Breast epithelium (tissue), 4 donors: ENCODE data around the gene SLC34A2. TPM values are rescaled to one million over a fixed set of nuclear protein-coding genes. Genes with fewer than 3 reads are reported as not detected.

Experiments
- DNase-seq, 2 donors: peaks; one replicate each; pipeline ENCODE4 v3.0.0-alpha.2; 2019; ENCODE audit warnings: low spot score in 2 of 2
- H3K27ac ChIP-seq, 2 donors: fragments of 200-600 bp; sonication (generic) in 1 of 2; one replicate each; pipeline ENCODE4 v1.5.1; 2016 to 2019; ENCODE audit warnings: mild to moderate bottlenecking in 1 of 2
- H3K27me3 ChIP-seq, 2 donors: fragments of 200-600 bp; sonication (generic) in 1 of 2; one replicate each; pipeline versions ENCODE4 v1.5.1 to v1.6.0; 2017 to 2019; ENCODE audit warnings: control low read depth in 1 of 2, mild to moderate bottlenecking in 1 of 2
- H3K36me3 ChIP-seq: fragments of 200-600 bp; one replicate; pipeline ENCODE4 v1.5.1; 2019
- H3K4me1 ChIP-seq, 2 donors: fragments of 200-600 bp; sonication (generic); one replicate each; pipeline ENCODE4 v1.5.1; 2016 to 2019; ENCODE audit warnings: control low read depth in 1 of 2
- H3K4me3 ChIP-seq, 3 donors: fragments of 200-600 bp; sonication (generic); 1 replicate in 2 of 3; 2 replicates in 1 of 3; pipeline ENCODE4 v1.5.1; 2016 to 2019; ENCODE audit warnings: mild to moderate bottlenecking in 3 of 3, moderate library complexity in 2 of 3
- H3K9me3 ChIP-seq, 2 donors: fragments of 200-600 bp; sonication (generic) in 1 of 2; one replicate each; pipeline ENCODE4 v1.5.1; 2016 to 2019; ENCODE audit warnings: control low read depth in 1 of 2
- CTCF ChIP-seq, 3 donors: fragments of 450-650 bp; IDR thresholded peaks; one replicate each; pipeline ENCODE4 v1.5.1; 2016 to 2017; ENCODE audit warnings: antibody characterized with exemption in 3 of 3, mild to moderate bottlenecking in 3 of 3, moderate library complexity in 3 of 3
- POLR2A ChIP-seq: fragments of 450-650 bp; IDR thresholded peaks from one replicate; pipeline ENCODE4 v1.6.1; 2016; ENCODE audit warnings: antibody characterized with exemption, mild to moderate bottlenecking, moderate library complexity
- POLR2AphosphoS5 ChIP-seq, 3 donors: sonication (generic); formaldehyde crosslinking; IDR thresholded peaks; one replicate each; pipeline ENCODE4 v1.6.1; 2017; ENCODE audit warnings: antibody characterized with exemption in 3 of 3
- intact Hi-C: fragments of 100-400 bp; cut with DNase I; formaldehyde crosslinking; loops from one replicate; pipeline ENCODE4 v1.15.1; 2023; ENCODE audit warnings: low total_unique reads
- total RNA-seq, 3 donors: library from RNA; depleted of rRNA; stranded (reverse); fragments of >200 nt; gene quantifications; one replicate each; pipeline ENCODE4 v1.1.0, GENCODE V29; 2016

The SLC34A2 gene
- total RNA-seq, 3 donors from 2014 or later: 6.9 to 7.0 TPM; not detected in 1

DNA sequence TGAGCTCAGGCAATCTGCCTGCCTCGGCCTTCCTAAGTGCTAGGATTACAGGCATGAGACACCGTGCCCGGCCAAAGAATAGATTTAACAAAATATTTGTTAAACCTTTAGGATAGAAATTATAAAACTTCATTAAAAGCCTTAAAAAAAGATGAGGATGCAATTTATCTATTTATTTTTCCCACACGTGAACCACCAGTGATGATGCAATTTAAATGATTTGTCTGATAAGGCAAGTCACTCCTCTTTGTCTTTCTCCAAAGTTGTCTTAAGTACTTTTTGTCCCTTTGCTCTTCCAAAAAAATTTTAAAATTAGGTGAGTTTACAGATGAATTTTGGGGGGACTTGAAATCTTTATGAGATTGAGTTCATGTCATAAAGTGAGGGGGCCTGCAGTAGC is 58.2 kb downstream of the SLC34A2 start:
- no peaks in the 10 kb centered on the region for H3K36me3 ChIP-seq
- H3K9me3 ChIP-seq: no peaks in the 10 kb centered on the region
- H3K27ac ChIP-seq: no peak overlapping the region
- DNase-seq: no peak
- no peak overlapping the region for H3K4me3 ChIP-seq
- TF ChIP-seq POLR2A (no peak), POLR2AphosphoS5 (IDR thresholded peaks at IDR 0.05) (no peak), CTCF (IDR thresholded peaks at IDR 0.05) (no peak)
- intact Hi-C loops: no loop called here
- H3K27me3 ChIP-seq: no peaks in the 10 kb centered on the region
- no peaks in the 10 kb centered on the region for H3K4me1 ChIP-seq

DNA sequence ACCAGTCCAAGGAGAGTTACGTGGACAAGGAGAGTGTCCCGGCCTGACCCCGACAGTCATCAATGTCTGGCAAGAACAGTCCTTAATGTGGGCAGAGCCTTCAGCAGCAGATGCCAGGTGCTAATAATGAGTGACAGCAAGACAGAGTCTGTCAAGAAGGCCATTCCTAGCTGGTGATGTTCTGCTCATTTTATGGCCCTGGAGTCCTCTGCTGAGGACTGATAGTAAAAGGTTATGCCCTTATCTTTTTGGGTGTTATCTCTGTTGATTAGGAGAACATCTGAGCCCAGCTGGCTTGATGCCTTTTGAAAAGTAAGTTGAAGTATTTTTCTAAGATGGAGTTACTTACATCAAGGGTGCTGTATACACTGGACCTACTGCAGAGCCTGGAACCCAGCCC is 67.3 kb downstream of the SLC34A2 start:
- Histone ChIP-seq H3K27me3 (no peaks in the 10 kb centered on the region), H3K36me3 (no peaks in the 10 kb centered on the region), H3K4me1 (no peaks in the 10 kb centered on the region), H3K4me3 (no peak overlapping the region), H3K9me3 (no peaks in the 10 kb centered on the region), H3K27ac (no peak overlapping the region)
- intact Hi-C loops: no loop called here
- DNase-seq: no peak
- no peak for TF ChIP-seq POLR2A
- no peak for TF ChIP-seq CTCF (IDR thresholded peaks at IDR 0.05)
- no peak for TF ChIP-seq POLR2AphosphoS5 (IDR thresholded peaks at IDR 0.05)

DNA sequence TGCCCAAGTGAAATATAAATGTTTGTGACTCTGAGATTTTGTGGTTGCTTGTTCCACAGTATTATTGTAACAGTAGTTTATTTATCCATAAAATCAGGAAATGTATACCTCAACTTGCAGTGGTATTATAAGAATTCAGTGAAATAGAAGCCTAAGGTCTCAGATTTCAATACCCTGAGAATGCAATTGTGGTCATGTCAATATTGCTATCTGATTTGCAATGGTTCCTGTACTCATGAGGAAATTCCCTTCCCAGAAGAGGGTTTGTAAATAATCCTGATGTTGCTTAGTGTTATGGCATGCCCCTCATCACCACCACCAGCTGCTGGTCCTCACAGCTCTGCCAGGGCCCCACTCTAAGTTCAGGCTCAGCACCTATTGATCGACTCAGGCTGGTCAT is 67.8 kb downstream of the SLC34A2 start:
- Histone ChIP-seq H3K27me3 (no peaks in the 10 kb centered on the region), H3K4me3 (no peak overlapping the region), H3K36me3 (no peaks in the 10 kb centered on the region), H3K4me1 (no peaks in the 10 kb centered on the region), H3K9me3 (no peaks in the 10 kb centered on the region), H3K27ac (no peak overlapping the region)
- no peak for TF ChIP-seq POLR2A
- no peak for TF ChIP-seq CTCF (IDR thresholded peaks at IDR 0.05)
- TF ChIP-seq POLR2AphosphoS5 (IDR thresholded peaks at IDR 0.05): no peak
- DNase-seq: no peak
- intact Hi-C loops: no loop called here

GRCh38 chr4:25725870-25726269 is 70.2 kb downstream of the SLC34A2 start:
- H3K9me3 ChIP-seq: no peaks in the 10 kb centered on the region
- no peak for DNase-seq
- no peak overlapping the region for H3K4me3 ChIP-seq
- H3K4me1 ChIP-seq: no peaks in the 10 kb centered on the region
- H3K27ac ChIP-seq: no peak overlapping the region
- H3K27me3 ChIP-seq: no peaks in the 10 kb centered on the region
- intact Hi-C loops: no loop called here
- no peaks in the 10 kb centered on the region for H3K36me3 ChIP-seq
- TF ChIP-seq POLR2A (no peak), POLR2AphosphoS5 (IDR thresholded peaks at IDR 0.05) (no peak), CTCF (IDR thresholded peaks at IDR 0.05) (no peak)

- H3K27me3 ChIP-seq: no peaks in the 10 kb centered on the region
- no peak overlapping the region for H3K27ac ChIP-seq
- no peaks in the 10 kb centered on the region for H3K4me1 ChIP-seq
- no peak for TF ChIP-seq CTCF (IDR thresholded peaks at IDR 0.05)
- TF ChIP-seq POLR2A: no peak
- no peak for TF ChIP-seq POLR2AphosphoS5 (IDR thresholded peaks at IDR 0.05)
- H3K9me3 ChIP-seq: no peaks in the 10 kb centered on the region
- H3K4me3 ChIP-seq: no peak overlapping the region
- intact Hi-C loops: no loop called here
- H3K36me3 ChIP-seq: no peaks in the 10 kb centered on the region
- no peak for DNase-seq
Measured at GRCh38 chr4:25727711-25728493, 72.3 kb downstream of the SLC34A2 start.

Other genes starting within 250 kb of the SLC34A2 start
- gene SEL1L3, start 207.1 kb downstream of the SLC34A2 start, total RNA-seq: 10 to 100 TPM; 10.7 to 15.5 (median 14.7) TPM